ENCODE measurements around the gene CDH22. TPM values are rescaled to one million over a fixed set of nuclear protein-coding genes. Genes with fewer than 3 reads are reported as not detected.

Gene CDH22
- polyA plus RNA-seq, 5 donors = 0.04 to 0.12 (median 0.06) TPM

GRCh38 chr20:46343348-46343974 lies 35.2 kb upstream of the CDH22 start:
- DNase-seq = no peak

- DNase-seq = no peak
Measured at GRCh38 chr20:46342451-46343347, 34.4 kb upstream of the CDH22 start.

- DNase-seq = no peak
Measured at GRCh38 chr20:46342010-46342378, 33.7 kb upstream of the CDH22 start.

DNA sequence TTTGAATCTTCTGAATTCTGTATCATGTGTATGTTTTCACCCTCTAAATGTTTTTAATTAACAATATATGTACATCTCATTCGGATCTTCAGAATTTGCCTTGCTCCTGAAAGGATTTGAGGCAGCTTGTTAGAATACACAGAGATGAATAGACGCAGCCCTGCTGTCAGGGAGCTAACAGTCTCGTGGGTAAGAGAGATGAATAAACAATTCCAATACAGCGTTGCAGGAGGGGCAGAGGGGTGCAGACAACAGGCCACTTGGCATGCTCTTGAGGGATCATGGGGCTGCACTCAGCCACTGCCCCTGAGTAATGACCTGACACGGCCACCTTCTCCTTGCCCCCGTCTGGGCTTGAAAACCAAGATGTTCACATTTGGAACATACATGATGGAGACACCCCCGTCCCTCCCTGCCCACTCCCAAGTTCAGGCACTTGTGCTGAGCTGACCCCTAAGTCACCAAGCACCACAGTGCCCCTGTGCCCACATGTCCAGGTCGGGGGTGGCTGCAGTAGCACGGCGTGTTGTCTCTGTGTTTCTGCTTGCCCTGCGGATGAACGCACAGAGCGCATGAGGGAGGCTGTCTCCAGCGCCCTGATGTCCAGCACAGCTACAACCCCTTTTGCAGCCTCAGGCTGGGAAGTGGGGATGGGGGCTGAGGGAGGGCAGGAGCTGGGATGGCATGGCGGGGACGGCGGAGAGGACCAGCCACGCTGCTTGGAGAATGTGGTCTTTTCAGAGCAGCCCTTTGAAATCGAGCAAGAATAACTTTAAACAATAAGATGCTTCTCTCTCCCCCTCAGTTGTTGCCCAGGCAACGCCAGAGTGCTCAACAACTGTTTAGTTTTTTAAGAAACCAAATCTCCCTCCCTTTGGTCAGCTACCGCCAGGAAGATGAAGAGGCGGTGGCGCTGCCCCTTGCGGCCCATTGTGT lies 33.0 kb upstream of the CDH22 start:
- DNase-seq = no peak

GRCh38 chr20:46339037-46339436 lies 30.7 kb upstream of the CDH22 start:
- DNase-seq = no peak

- no peak for DNase-seq
Measured at GRCh38 chr20:46336735-46337134, 28.4 kb upstream of the CDH22 start.

DNA sequence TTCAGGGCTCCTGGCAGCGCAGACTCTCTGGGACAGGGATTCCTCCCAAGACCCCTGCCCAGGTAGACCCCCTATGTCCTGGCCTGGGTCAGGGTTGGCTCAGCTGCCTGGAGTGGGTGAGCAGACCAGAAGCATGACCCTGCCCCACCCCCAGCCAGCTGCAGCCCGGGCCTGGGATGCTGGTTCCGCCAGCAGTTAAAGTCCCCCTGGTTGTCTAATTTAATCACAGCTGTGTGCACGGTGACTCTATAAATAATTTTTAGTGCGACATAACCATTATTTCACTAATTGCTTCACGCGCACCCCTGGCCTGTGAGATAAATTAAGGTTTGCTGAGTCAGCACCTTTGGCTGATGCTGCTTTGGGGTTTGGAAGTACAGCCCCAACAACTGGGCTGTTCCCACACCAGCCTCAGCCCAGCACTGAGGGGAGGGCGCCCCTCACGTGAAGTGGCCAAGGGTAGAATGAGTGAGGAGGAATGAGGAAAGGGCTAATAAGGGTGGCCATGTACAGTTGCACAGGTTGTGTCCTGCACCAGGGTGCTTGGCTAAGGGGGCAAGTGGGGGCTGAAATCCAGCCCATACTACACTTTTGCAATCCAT lies 26.1 kb upstream of the CDH22 start:
- DNase-seq = no peak

- no peak for DNase-seq
Measured at GRCh38 chr20:46333161-46333991, 25.1 kb upstream of the CDH22 start.

DNA sequence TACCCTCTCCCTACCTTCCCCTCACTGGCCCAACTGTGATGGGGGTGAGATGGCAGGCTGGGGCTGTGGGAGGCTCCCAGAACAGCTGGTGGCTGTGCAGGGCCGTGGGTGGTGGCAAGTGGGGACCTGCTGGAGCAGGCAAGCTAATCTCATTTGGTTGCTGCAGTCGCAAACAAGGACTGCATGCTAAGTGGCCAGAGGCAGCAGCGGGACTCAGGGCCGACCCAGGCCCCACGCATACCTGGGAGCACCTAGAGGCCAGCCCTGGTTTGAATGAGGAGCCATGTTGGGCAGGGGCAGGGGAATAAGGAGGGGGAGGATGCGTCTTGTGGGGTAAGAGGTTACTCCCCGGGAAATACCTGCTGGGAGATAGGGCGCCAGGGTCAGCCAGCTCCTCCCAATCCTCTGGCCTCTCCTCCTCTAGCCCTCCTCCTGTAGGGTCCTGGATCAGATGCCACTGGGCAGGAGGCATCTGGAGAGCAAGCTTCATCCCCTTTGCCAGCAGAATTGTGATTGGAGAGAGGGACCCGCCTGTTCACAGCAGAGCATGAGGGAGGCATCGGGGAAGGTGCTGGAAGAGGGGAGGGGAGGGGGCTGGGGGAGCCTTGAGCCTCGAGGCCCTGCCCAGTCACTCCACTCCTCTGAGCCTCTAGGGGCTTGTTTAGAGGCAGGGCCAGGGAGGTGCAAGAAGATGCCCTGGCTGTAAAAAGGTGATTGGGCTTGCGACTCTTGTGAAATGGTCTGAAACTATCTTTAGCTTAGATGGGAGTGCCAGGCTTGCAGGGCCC lies 24.3 kb upstream of the CDH22 start:
- no peak for DNase-seq

- no peak for DNase-seq
Measured at GRCh38 chr20:46331611-46332361, 23.5 kb upstream of the CDH22 start.

- DNase-seq = no peak
Measured at GRCh38 chr20:46330831-46331371, 22.6 kb upstream of the CDH22 start.

GRCh38 chr20:46330072-46330763 lies 21.9 kb upstream of the CDH22 start:
- no peak for DNase-seq

GRCh38 chr20:46328200-46328882 lies 20.0 kb upstream of the CDH22 start:
- DNase-seq = no peak

DNA sequence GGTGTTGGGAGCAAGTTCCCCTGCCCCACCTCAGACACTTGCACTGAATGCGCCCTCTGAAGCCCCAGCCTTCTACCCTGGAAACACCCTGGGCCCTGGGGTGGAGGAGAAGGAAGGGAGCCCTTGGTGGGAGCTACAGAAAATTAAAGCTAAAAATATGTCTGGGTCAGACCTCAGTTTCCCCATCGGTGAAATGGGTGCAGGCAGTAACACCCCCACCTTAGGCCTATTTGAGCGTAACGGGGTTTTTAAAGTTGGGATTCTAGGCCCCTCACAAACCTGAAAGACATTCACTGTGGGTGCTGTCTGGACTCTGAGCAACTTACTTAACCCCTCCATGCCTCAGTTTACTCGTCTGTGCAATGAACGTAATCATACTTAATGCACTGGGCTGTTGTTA lies 19.3 kb upstream of the CDH22 start:
- DNase-seq = no peak

- DNase-seq = no peak
Measured at GRCh38 chr20:46325789-46326188, 17.5 kb upstream of the CDH22 start.

DNA sequence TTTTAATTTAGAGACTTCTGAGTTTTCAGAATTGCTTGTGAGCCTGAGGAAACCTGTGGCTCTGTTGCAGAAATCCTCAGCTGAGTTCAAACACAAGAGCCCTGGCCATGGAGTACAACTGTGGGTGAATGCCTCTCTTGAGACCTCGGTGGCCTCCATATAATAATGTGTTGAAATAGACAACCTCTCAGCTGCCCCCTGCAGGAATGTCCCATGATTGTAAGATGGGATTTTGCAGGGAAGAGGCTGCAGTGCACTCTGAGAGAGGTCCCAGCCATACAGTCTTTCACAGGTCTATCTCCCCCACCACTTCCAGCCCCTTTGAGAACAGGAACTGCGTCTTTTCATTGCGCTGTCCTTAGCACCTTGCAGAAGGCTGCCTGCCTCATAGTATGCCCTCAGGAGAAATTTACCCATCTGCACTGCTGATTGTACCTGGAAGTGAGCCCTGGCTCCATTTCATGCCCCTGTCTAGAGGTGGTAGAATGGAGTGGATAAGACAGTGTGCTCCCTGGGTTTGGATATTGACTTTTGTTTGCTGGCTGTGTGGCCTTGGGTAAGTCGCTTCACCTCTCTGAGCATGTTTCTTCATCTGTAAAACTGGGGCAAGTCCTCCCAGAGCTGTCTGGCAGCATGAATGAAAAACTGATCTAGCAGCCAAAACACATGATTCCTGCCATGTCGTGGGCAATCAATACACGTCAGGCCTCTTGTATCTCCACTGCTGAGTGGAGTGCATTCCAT lies 16.8 kb upstream of the CDH22 start:
- no peak for DNase-seq

- no peak for DNase-seq
Measured at GRCh38 chr20:46324379-46324778, 16.1 kb upstream of the CDH22 start.

Data from right lung (tissue), 5 donors.